Gastroesophageal sphincter (tissue), 3 donors: Measurements from ENCODE around the gene TMEM131L.

ENCODE experiments used
- CTCF ChIP-seq, 4 experiments: fragments of 200-600 bp in 2 of 4; fragments of 450-650 bp in 2 of 4; sonication (generic) in 1 of 4; IDR thresholded peaks; one replicate each; pipeline ENCODE4 v1.5.1; 2017 to 2019; ENCODE audit warnings: antibody characterized with exemption in 4 of 4, mild to moderate bottlenecking in 2 of 4, moderate library complexity in 2 of 4
- POLR2AphosphoS5 ChIP-seq: sonication (generic); formaldehyde crosslinking; IDR thresholded peaks from one replicate; pipeline ENCODE4 v1.6.1; 2017; ENCODE audit warnings: antibody characterized with exemption

- TF ChIP-seq CTCF (IDR thresholded peaks at IDR 0.05), result no peak
- no peak for TF ChIP-seq POLR2AphosphoS5
Measured at GRCh38 chr4:153635846-153636245, 169.7 kb downstream of the TMEM131L start.
